ENCODE results near the gene MYOZ3.

Gene MYOZ3

GRCh38 chr5:150723845-150724244, 62.8 kb downstream of the MYOZ3 start:
- WGBS = 86% methylated on average over 1 of the region's 2 CpGs
- no peak overlapping the region for H3K27ac ChIP-seq (ENCODE audit: low read length, poor library complexity, severe bottlenecking)
- H3K79me1 ChIP-seq (replicated peaks; ENCODE audit: low read length, poor library complexity, severe bottlenecking) = peaks cover 5% of the 10 kb centered on the region
- no peak overlapping the region for H3K4me3 ChIP-seq (ENCODE audit: insufficient read depth in 1 of 2, low read depth in 1 of 2, low read length in 2 of 2)
- H3K4ac ChIP-seq (ENCODE audit: low read depth in 1 of 2, low read length in 2 of 2) = no peak overlapping the region
- H3K18ac ChIP-seq (ENCODE audit: low read depth in 1 of 2, low read length in 2 of 2) = no peak overlapping the region
- no peak overlapping the region for H2BK120ac ChIP-seq (ENCODE audit: low read depth, low read length)
- no peak overlapping the region for H2AFZ ChIP-seq (ENCODE audit: low read depth, low read length)
- no peak overlapping the region for H4K8ac ChIP-seq (ENCODE audit: low read length)
- no peak overlapping the region for H2BK12ac ChIP-seq (ENCODE audit: low read length in 2 of 2)
- H3K9me3 ChIP-seq (ENCODE audit: control insufficient read depth, low read length) = no peaks in the 10 kb centered on the region
- no peak overlapping the region for H2BK15ac ChIP-seq (ENCODE audit: low read depth, poor library complexity, severe bottlenecking)
- H3K4me1 ChIP-seq (ENCODE audit: control insufficient read depth, insufficient read depth, low read depth, low read length) = no peaks in the 10 kb centered on the region
- no peak for DNase-seq
- H3K27me3 ChIP-seq (ENCODE audit: control insufficient read depth in 1 of 2, insufficient read depth in 1 of 2, low read length in 2 of 2) = no peaks in the 10 kb centered on the region
- H3K14ac ChIP-seq (ENCODE audit: low read length in 2 of 2) = no peak overlapping the region
- no peak overlapping the region for H3K23ac ChIP-seq (ENCODE audit: low read length in 2 of 2)
- no peak overlapping the region for H2BK5ac ChIP-seq (ENCODE audit: low read depth, low read length, poor library complexity, severe bottlenecking)
- H3K4me2 ChIP-seq (ENCODE audit: low read length, poor library complexity, severe bottlenecking) = no peak overlapping the region
- H3K9ac ChIP-seq (ENCODE audit: low read length) = no peak overlapping the region
- no peak overlapping the region for H4K91ac ChIP-seq (ENCODE audit: low read length)
- H2AK5ac ChIP-seq (ENCODE audit: low read length, severe bottlenecking) = no peak overlapping the region
- peaks cover 11 to 94% of the 10 kb centered on the region in 2 experiments for H3K36me3 ChIP-seq (ENCODE audit: control insufficient read depth in 1 of 2, insufficient read depth in 2 of 2, low read depth in 1 of 2, low read length in 2 of 2)
